ENCODE results near the gene AKAP8.

Gene AKAP8

DNA sequence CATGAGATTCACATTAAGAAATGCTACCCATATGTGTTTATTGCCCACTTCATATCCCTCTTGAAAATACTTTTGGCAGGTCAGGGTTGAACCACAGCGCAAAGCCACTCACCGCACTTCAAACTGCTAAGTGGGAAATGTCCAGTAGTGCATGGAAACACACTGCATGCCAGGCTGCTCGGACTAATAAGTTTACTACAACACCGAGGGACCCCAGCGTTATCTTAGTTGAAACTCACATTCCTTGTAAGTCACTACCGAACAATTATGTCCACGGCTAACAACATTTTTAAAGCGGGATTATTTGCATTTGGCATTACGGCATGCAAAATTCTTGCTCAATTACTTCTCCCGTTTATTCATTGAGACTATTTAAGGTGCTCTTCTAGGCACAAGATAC is 51.3 kb downstream of the AKAP8 start:
- DNase-seq = no peak

DNA sequence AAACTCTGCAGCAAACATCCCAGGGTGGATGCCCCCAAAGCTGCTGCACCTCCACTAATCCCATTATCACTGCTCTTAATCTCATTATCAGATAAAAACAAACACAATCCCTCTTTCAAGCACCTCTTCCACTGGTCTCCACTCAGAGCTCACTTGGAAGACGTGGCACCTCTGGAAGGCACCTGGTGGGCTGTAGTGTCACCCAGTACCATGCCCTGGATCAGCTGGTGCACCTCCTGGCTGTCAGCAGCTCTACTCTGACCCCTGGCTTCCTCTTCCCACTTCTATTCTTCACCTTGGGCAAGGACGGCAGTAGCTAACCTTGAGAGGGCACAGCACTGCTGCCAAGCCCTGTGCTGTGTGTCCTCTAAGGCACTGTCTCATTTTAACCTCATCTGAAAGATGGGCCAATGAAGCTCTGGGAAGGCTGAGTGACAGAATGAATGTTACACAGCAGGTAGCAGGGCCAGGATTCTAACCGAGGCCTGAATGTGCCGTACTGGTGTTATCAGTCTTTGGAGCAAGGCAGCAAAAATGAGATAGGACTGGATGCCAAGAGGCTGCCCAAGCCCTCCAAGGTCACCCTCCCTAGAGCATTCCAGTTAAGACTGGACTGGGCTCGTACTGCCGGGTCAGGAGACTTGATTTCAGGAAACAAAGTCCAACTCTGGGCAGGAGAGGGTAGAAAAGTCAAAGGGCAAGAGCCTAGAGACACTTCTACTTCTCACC is 54.6 kb downstream of the AKAP8 start:
- DNase-seq = no peak

DNA sequence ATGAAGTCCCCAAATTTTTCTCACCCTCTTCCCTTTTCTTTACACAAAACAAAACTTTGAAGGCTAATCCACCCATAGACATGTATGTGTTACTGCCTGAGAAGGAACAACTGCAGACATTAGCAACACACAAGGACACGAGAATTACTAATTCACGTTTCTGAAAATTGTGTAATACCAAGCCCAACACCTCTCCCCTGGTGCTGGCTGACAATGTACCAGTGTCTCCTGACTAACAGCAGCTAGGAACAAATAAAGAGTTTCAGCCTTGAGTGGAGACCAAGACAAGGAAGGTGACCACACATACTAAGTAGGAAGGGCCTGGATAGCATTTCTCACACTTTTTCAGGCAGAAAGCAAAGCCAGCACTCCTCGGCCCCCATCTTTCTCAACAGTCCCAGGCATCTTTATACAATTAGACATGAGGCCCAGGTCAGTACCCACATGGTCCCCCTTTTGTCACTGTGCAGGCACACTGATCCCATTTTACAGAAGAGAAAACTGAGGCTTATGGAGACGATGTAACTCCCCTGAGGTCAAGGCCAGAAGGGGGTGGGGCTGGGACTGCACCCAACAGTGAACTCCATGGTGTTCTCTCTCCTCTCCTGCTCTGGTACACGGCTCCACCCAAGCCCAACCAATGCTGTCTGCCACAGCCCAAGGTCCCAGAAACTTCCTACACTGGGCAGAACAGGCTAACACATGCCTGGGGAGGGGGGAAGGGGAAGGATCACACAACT is 55.9 kb downstream of the AKAP8 start:
- no peak for DNase-seq

DNA sequence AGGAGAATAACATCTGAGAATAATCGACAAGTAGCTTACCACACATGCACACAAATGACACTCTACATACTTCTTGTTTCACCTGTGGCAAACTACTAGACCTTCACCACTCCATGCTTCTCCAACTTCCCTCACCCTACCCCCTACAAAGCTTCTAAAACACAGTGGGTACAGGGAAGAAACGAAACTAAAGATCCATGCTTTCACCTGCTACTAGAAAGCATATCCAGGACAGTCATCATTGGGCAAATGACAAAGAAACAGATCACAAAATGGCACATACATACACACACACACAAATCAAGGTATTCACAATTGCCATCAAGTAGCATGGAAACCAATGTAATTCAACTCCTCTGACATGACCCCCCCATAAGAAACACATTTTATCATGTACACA is 57.8 kb downstream of the AKAP8 start:
- no peak for DNase-seq

DNA sequence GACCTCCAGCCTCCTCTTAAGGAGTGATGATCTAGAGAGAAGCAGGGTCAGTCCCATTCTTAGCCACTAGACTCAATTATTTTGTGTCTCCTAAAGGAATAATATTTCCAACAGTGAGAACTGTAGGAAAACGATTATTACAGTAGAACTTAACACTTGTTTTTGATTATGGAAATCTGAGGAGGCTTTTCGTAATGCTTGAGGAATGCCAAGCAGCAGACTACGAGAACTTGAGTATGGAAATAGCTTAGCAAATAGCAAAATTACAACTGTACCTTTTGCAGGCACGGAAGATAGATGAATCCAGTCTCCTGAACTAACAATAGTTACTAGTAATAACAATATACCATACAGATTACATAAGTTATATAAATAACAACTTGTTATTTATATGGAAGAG is 59.5 kb downstream of the AKAP8 start:
- no peak for DNase-seq

DNA sequence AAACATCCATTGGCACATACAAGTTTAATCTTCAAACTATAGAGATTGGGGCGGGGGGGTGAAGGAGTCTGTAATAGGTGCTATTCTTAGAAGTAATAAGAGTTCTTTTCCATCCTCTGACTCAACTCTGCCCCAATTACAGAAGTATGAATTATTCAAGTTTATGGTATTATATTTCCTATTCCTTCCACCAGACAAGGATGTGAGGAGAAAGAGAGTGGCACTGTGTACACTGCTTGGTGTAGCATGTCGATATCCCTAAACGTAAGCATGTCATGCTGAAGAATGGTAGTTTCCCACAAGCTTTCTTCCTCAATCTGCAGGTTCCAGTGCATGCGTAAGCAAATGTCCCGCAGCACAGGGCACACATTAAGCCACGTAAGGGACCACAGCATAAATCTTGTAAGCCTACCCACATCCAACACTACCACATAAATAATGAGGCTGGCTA is 61.3 kb downstream of the AKAP8 start:
- DNase-seq = no peak

DNA sequence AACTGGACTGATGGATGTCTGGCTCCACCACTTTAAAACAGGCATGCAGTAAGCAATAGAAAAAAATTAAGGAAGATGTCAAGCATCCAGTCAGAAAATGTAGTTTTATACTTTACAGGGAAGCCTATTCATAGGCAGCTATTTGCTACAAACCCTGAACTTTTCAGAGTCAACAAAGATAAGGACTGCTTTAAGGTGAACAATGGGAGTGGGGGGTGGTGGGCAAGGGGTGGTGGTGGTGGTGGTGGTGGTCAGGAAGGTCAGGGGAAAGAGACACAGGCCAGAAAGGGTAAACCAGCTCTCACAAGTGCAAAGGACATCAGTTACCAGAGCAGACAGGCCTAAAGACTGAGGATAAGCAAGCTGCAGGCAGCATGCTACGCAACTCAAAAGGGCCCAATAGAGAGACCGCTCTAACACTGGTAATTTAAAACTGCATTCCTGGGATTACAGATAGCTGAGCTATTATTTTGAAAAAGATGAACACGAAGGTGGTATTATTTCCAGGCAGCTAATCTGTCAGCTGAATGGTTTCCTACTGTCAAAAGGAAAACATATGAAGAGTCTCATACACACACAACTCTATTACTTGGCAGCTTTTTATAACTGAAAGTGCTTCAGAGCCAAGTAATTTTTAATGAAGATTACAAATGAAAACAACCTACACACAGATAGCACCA is 62.1 kb downstream of the AKAP8 start:
- no peak for DNase-seq

DNA sequence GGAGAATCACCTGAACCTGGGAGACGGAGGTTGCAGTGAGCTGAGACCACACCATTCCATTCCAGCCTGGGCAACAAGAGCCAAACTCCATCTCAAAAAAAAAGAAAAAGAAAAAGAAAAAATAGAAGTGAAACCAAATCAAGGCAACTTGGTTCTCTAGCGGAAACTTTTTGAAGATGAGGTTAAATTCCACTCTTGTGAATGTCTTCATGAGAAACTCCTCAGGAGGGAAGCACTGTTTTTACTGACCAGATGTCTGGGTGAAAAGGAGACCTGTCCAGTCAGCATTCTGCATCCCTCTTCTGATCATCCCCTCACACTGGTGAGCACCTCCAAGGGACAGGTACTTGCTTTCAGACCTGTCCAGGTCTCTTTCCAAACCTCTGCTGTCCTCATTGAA is 63.1 kb downstream of the AKAP8 start:
- no peak for DNase-seq

DNA sequence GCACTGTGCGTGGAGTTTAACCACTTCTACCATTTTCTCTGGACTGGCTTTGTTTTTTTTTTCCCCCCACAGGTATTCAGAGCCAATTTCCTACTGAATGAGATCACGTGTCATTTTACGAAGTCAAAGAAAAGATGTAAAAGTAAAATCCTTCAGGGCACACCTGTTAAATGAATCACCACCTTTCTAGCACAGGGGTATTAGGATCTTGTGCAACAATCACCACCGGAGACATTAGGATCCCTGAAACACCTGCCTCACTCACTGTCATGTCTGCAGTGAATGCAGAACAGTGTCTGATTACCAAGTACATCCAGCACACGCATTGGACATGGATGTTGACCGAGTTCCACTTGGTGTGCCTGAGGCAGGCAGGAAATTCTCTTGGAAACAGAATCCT is 64.5 kb downstream of the AKAP8 start:
- no peak for DNase-seq

DNA sequence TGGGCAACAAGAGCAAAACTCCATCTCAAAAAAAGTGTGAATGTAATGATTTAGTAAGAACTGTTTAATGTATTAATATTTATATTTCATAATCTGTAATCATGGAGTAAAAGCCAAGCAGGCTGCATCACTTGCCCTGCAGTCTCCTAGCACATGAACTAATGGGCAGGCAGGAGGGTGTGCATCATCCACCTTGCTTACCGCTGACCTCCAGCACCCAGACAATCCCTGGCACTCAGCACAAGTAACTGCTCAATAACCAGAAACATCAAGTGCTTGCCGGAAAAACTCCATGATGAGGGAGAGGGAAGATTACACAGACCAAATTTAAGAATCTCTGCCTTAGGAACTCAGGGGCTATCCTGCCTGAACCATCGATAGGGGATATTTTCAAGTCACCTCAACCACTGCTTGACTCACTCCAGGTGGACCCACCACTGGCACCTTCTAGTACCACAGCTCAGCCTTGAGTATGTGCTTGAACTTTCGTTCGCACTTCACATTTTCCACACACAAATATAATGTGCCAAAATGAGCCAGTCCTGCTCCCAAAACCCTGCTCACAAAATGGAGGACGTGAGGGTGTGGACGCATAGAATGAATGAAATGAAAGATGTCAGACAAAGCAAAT is 65.8 kb downstream of the AKAP8 start:
- no peak for DNase-seq

DNA sequence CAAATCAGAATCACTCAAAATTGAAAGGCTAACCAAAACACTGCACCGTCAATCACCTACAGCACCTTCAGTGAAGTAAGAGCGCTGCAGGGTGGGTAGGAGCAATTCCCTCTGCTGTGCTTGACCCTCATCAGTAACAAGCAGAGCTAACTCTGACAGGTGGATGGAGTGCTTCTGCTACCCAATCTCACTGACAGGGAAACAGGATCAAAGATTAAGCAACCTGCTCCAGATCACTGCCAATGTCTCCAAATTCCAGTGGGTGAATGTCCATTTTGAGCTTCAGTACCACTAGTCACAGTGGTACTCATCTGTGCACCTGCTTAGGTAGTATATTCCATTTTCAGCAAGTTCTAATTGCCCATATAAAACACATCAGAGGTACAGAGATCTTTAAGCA is 72.4 kb downstream of the AKAP8 start:
- DNase-seq = no peak

DNA sequence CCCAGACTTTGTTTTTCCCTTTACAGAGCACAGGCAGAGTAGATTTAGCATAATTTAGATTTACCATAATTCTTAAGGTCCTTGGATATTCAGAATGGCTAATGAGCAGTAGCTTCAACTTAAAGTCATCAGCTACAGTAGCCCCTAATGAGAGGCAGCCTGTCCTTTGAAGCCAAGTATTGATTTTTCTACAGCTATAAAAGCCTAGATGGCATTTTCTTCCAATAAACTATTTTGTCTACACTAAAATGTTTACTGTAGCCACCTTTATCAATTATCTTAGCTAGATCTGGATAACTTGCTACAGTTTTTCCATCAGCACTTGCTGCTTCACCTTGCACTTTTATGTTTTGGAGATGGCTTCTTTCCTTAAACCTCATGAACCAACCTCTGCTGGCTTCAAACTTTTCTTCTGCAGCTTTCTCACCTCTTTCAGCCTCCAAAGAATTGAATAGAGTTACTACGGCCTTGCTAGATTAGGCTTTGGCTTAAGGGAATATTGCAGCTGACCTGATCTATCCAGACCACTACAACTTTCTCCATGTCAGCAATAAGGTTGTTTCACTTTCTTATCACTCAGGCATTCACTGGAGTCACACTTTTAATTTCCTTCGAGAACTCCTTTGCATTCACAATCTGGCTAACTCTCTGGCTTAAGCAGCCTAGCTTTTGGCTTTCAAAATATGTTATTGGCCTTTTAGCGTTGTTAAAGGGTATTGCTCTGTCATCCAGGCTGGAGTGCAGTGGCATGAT is 73.8 kb downstream of the AKAP8 start:
- DNase-seq = no peak

DNA sequence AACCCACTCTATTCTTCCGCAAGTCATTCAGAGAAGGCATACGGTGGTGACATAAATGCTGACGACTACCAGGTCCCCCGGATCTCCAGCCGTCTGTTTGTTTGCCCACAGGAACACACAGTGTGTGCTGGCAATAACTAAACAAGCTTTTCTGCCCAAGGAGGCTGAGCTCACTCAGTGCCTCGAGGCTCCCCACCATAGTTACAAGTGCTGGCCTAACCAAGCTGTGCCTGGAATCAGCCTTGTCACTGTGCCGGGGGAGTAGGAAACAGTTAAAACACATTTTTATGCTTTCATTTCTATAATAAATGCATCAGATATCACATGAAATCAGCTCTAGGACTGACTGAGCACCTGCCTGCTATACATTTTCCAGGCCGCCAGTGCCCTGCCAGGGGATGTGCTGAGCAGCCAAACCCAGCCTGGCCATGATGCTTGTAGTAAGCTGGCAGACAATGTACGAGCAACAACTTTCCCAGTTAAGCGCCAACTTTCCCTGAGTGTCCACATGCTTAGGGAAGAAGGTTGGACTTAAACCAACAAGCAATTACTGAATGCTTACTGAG is 75.4 kb downstream of the AKAP8 start:
- no peak for DNase-seq

Data from effector CD4-positive, alpha-beta T cell (primary cell).